Esophagus (tissue), 2 donors: Measurements from ENCODE around the gene DGKG. TPM values are rescaled to one million over a fixed set of nuclear protein-coding genes. Genes with fewer than 3 reads are reported as not detected.

Experiments
- H3K27ac ChIP-seq, 2 donors: one replicate each; pipeline ENCODE4 v1.5.1; 2013; ENCODE audit warnings: low read depth in 2 of 2, mild to moderate bottlenecking in 2 of 2, inconsistent platforms in 1 of 2, low read length in 1 of 2, moderate library complexity in 1 of 2
- H3K27me3 ChIP-seq, 2 donors: one replicate each; pipeline ENCODE4 v1.6.1; 2013; ENCODE audit warnings: low read length in 2 of 2, control low read depth in 1 of 2, mild to moderate bottlenecking in 1 of 2; ENCODE audit not compliant: insufficient read depth in 2 of 2, control insufficient read depth in 1 of 2
- H3K36me3 ChIP-seq, 2 donors: one replicate each; pipeline ENCODE4 v1.6.1; 2013; ENCODE audit warnings: low read length in 1 of 2; ENCODE audit not compliant: control insufficient read depth in 2 of 2, insufficient read depth in 2 of 2
- H3K4me1 ChIP-seq, 2 donors: one replicate each; pipeline ENCODE4 v1.6.1; 2013; ENCODE audit warnings: low read length in 1 of 2; ENCODE audit not compliant: control insufficient read depth in 2 of 2, insufficient read depth in 2 of 2
- H3K4me3 ChIP-seq, 2 donors: one replicate each; pipeline ENCODE4 v1.5.1; 2013; ENCODE audit warnings: low read length in 2 of 2, mild to moderate bottlenecking in 2 of 2, low read depth in 1 of 2, moderate library complexity in 1 of 2
- H3K9me3 ChIP-seq, 2 donors: one replicate each; pipeline ENCODE4 v1.6.1; 2013; ENCODE audit warnings: mild to moderate bottlenecking in 2 of 2, low read depth in 1 of 2, low read length in 1 of 2, moderate library complexity in 1 of 2; ENCODE audit not compliant: control insufficient read depth in 2 of 2, insufficient read depth in 1 of 2
- WGBS, 2 donors: extraction: QIAGEN DNeasy Blood & Tissue Kit; methylation state at CpG; one replicate each; pipeline ENCODE4 v1.1.7; 2013; 5-methylcytosine and 5-hydroxymethylcytosine counted together
- polyA plus RNA-seq, 2 donors: library from polyadenylated mRNA; stranded (reverse); fragments of 200-250 nt; gene quantifications; one replicate each; pipeline ENCODE4 v1.2.3, GENCODE V29; 2013
- donor health status: healthy with polysubstance abuse.
- donor health status: Bipolar disorder and iron deficiency.

Gene DGKG
- polyA plus RNA-seq, 2 donors, result 0.88 to 1.6 TPM

DNA sequence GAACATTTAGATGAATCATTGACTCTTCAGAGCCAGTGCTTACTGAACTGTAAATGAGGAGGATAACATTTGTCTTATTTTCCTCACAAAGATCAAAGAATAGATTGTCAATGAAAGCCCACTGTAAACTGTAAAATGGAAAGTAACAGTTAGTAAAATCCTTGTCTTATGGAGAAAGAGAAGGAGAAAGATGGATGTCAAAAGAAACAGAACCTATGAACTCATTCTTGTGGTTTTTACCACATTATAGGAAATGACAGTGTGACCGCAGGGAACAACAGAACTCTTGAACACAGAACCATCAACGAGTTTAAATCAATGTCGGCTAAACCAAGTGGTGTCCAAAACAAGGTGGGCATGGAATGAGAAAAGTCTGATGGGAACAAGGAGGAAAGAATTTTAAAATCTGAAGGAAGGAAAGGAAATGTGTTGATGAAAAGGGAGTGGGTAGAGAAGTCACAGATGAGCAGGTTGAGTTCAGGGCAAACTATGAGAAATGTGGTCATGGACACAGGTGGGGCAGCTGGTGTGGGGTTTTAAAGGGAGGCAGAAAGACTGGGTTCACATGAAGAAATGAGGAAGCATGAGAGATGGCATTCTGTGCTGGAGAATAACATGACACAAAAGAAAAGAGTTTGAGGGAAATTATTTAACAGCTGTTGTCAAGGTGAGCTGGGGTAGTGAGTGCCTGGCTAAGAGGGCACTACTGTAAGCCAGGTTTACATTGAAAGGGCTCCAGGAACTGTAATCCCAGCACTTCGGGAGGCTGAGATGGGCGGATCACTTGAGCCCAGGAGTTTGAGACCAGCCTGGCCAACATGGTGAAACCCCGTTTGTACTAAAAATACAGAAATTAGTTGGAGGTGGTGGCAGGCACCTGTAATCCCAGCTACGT lies 210.7 kb downstream of the DGKG start:
- Histone ChIP-seq H3K36me3 (no peaks in the 10 kb centered on the region), H3K9me3 (no peaks in the 10 kb centered on the region), H3K4me1 (no peaks in the 10 kb centered on the region), H3K4me3 (no peak overlapping the region), H3K27ac (no peak overlapping the region), H3K27me3 (no peaks in the 10 kb centered on the region)
- WGBS, 2 donors, result 71 to 78% methylated on average over 7 of the region's 7 CpGs

DNA sequence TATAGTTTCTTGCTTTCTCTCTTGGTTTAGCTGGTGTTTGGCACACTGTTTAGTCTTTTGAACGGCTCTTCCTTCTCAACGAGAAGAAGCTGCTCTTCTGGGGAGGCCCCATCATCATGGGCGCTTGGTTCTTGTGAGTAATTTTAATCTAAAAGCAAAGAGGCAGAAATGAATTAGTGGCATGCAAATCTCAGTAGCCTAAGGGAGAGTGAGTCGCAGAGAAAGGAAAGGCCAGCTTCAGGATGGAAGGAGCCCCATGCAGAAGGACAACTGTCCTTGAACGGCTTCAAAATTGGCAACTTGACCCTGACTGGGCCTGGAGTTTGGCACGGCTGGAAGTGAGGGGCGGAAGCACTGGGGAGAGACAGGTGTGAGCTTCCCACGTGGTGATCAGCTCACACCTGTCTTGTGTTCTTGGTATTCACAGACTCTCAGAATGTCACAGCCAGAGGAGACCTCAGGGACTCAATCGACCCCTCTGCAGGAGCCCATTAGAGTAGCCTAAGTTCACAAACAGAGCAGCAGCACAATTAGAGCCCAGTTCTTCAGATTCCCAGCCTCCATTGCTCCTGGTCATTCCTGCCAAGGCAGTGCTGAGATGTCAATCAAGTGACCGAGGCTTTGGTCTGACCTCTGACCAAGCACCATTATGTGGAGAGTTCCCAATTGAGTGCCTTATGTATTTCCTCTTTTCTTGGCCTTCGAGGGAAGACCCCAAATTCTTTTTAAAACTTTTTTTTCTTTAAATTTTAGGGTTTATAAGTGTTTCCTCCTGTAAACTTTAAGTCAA lies 211.8 kb downstream of the DGKG start:
- Histone ChIP-seq H3K27me3 (no peaks in the 10 kb centered on the region), H3K27ac (no peak overlapping the region), H3K9me3 (no peaks in the 10 kb centered on the region), H3K4me1 (no peaks in the 10 kb centered on the region), H3K4me3 (no peak overlapping the region), H3K36me3 (no peaks in the 10 kb centered on the region)
- 63 to 76% methylated on average over 11 of the region's 11 CpGs for WGBS, 2 donors

DNA sequence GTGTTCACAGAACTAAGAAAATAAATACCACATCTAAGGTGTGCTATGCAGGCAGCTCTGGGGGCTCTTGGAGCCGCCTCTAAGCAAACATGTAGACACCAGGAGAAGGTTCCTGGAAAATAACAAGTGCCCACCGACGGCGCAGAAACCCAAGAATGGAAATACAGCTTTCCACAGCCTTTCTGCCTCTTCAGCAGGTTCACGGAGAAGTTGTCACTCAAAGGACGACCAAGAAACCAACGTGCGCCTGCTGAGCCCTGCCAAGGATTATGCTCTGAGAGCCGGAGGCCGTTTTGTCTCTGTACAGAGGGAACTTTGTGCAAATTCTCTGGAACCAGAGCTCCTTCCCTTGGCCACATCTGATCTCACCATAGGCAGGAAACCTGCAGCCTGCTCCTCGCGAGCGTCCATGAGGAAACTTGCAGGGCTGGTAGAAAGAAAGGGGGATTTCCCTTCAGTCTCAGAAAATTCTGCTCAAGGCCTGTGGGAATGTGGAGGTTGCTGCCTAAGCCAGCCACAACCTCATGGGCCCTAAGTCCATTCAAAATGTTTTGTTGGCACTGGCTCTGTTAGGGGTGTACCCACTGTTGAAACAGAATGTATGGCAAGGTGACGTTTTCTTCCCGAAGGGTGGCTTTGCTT lies 212.6 kb downstream of the DGKG start:
- H3K4me1 ChIP-seq, result no peaks in the 10 kb centered on the region
- 74 to 79% methylated on average over 15 of the region's 15 CpGs for WGBS, 2 donors
- no peaks in the 10 kb centered on the region for H3K9me3 ChIP-seq
- H3K27ac ChIP-seq, result no peak overlapping the region
- no peaks in the 10 kb centered on the region for H3K27me3 ChIP-seq
- no peak overlapping the region for H3K4me3 ChIP-seq
- no peaks in the 10 kb centered on the region for H3K36me3 ChIP-seq

DNA sequence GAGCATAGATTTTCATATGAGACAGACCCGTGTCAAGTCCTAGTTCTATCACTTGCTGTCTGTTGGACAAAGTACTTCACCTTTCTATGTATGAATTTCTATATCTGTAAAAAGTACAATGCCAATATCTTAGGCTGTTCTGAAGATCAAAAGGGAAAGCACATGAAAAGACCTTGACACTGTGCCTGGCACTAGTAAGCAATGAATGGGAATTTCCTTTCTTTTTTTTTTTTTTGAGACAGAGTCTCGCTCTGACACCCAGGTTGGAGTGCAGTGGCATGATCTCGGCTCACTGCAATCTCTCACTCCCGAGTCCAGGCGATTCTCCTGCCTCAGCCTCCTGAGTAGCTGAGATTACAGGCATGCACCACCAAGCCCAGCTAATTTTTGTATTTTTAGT lies 217.8 kb downstream of the DGKG start:
- 83 to 89% methylated on average over 5 of the region's 5 CpGs for WGBS, 2 donors
- H3K4me3 ChIP-seq, result no peak overlapping the region
- H3K9me3 ChIP-seq, result no peaks in the 10 kb centered on the region
- no peaks in the 10 kb centered on the region for H3K4me1 ChIP-seq
- H3K27ac ChIP-seq, result no peak overlapping the region
- H3K36me3 ChIP-seq, result no peaks in the 10 kb centered on the region
- H3K27me3 ChIP-seq, result no peaks in the 10 kb centered on the region

DNA sequence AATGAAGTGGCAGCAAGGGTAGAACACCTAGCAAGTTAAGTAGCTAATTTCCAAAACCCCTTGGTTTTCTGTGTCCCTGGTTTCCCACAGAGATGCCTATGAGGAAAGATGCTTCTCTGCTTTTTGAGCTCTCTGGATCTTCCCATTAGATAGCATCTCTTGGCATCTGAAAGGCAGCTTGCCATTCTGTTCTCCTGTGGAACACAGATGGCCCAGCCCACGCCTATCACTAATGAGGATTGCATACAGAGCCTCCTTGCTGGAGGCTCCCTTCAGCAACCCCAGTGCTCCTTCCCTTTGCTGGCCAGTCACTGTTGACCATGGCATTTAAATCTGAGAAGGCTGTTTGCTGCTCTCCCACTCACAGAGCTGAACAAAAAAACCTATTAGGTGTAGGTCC lies 218.8 kb downstream of the DGKG start:
- 79 to 82% methylated on average over 1 of the region's 1 CpG for WGBS, 2 donors
- no peaks in the 10 kb centered on the region for H3K27me3 ChIP-seq
- no peak overlapping the region for H3K27ac ChIP-seq
- H3K9me3 ChIP-seq, result no peaks in the 10 kb centered on the region
- H3K4me1 ChIP-seq, result no peaks in the 10 kb centered on the region
- no peaks in the 10 kb centered on the region for H3K36me3 ChIP-seq
- no peak overlapping the region for H3K4me3 ChIP-seq

DNA sequence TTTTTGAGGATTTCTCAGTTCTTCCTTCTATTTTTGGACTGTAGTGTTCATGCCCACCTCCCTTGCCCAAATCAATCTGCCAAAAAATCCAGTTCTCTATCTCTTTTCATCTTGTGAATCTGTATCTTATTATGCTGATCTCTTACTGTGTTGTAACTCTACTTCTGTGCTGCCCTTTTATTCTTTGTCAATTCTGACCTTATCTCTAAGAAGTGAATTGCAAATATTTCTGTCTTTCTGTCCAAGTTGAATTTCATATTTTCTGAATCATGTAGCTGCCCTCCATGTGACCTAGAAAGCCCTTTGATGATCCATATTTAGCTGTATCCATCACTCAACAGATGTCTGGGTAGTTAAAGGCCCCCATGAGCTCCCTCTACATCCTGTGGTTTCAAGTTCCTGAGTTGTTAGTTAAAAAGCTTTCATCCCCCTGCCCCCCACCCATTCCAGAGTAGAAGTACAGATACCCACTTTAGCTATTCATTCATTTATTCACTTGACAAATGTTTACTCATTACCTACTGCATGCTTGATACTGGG lies 219.6 kb downstream of the DGKG start:
- no peak overlapping the region for H3K4me3 ChIP-seq

DNA sequence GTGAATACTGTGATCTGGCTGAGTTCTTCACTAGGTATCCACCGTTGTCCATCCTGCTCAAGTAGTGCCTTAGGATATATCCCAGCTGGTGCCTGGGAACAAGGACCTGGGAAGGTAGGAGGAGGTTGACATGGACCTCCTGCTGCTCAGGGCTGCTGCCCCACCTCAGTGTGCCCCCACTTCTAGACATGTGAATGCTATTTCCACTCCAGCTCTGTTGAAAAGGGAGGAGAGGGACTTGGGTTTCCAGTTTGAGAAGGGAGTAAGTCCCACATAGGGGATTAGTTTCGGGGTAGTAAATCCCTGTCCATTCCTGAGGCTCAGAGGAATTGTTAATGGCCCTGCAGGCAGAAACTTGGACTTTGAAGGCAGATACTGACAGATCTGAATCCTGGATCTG lies 220.2 kb downstream of the DGKG start:
- Histone ChIP-seq H3K4me1 (no peaks in the 10 kb centered on the region), H3K4me3 (no peak overlapping the region), H3K36me3 (no peaks in the 10 kb centered on the region), H3K27me3 (no peaks in the 10 kb centered on the region), H3K27ac (no peak overlapping the region), H3K9me3 (no peaks in the 10 kb centered on the region)
- WGBS, 2 donors, result 63 to 71% methylated on average over 2 of the region's 2 CpGs

More for the DNA sequence above, 219.6 kb downstream of the DGKG start:
- H3K4me1 ChIP-seq, result no peaks in the 10 kb centered on the region
- no peaks in the 10 kb centered on the region for H3K9me3 ChIP-seq
- H3K27me3 ChIP-seq, result no peaks in the 10 kb centered on the region
- H3K36me3 ChIP-seq, result no peaks in the 10 kb centered on the region
- H3K27ac ChIP-seq, result no peak overlapping the region

DNA sequence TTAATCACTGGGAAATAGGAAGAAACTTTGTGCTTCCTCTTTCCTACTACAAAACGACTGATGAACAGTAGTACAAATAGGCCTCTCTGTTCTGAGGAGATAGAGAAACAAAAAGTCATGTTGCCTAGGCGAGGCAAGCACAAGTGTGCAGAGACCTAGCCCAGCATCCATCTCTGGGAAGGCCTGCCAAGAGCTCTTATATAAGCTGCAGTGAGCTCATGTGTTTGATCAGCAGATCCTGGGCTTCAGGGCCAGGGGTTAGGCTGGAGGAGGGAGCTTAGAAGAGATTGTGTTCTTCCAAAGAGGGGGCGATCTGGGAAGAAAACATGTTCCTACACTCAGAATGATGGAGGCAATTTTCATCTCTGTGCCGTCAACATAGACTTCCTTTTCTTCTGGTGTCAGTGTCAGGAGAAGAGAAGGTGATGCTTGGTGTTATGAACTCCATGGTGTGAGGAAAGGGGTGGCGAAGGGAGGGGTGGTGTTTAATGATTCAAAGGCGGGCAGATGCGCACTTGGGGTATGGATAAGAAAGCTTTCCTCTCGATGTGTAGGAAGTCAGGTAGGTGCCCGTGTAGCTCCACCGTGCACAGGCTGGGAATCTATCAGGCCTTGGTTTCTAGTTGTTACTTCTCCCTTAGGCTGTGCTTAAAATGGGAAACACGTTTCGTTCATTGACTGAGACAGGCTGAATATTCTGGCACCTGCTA lies 223.6 kb downstream of the DGKG start:
- no peaks in the 10 kb centered on the region for H3K4me1 ChIP-seq
- no peaks in the 10 kb centered on the region for H3K27me3 ChIP-seq
- WGBS, 2 donors, result 76 to 78% methylated on average over 12 of the region's 12 CpGs
- no peak overlapping the region for H3K27ac ChIP-seq
- no peaks in the 10 kb centered on the region for H3K9me3 ChIP-seq
- no peak overlapping the region for H3K4me3 ChIP-seq
- H3K36me3 ChIP-seq, result no peaks in the 10 kb centered on the region
